M059J (cell line): ENCODE data around the gene LDLRAD4. TPM values are rescaled to one million over a fixed set of nuclear protein-coding genes. Genes with fewer than 3 reads are reported as not detected.
A peak's percentile ranks its signal among the peaks of the same experiment; 100 is the strongest.
"Not testable (repeated sequence)": the region's sequence is repeated elsewhere in the genome, so short reads cannot be mapped to it uniquely, and the experiment has no call there.

Experiments
- DNase-seq: peaks from one replicate; pipeline ENCODE4 v3.0.0-alpha.2; 2012; ENCODE audit warnings: low read depth
- total RNA-seq: library from RNA; depleted of rRNA; stranded (reverse); fragments of >200 nt; shearing (Covaris generic); gene quantifications from 2 replicates; pipeline ENCODE4 v1.2.3, GENCODE V29; 2014

LDLRAD4 gene
- total RNA-seq, 1 experiment from 2014 or later: 1.9 TPM

DNA sequence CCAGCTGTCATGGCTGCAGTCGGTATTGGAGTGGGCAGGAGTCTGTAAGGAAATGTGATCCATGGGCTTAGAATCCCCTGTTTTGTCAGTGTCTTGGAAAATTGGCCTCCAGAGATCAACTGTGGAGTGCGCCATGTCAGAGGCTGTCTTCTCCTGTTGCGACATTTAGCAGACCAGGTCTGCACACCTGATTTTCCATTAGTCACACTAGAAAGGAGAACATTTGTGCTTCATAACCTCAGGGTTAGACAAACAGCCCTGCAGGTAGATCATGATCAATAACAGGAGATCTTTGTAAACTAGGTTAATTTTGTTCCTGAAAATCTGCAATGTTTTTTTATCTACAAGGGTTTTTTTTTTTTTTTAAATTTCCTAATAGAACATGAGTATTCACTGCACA lies 28.0 kb downstream of the LDLRAD4 start:
- no peak for DNase-seq

DNA sequence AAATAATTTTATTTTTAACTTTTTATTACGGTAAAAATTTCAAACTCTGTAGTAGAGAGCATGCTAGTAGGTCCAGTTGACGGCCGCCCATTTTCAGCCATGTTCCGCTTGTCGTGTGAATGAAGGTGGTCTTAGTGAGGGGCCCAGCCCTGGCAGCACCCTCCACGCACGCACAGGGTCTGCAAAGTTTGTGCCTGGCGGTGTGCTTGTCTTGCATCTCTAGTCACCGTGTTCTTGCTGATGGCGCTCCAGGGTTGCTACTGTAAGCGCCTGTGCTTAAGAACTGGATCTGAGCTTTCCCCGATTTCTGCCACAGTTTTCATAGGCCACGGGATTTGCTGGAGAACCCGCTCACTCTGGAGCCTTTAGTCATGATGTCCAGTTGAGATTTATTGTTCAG lies 28.9 kb downstream of the LDLRAD4 start:
- no peak for DNase-seq

DNA sequence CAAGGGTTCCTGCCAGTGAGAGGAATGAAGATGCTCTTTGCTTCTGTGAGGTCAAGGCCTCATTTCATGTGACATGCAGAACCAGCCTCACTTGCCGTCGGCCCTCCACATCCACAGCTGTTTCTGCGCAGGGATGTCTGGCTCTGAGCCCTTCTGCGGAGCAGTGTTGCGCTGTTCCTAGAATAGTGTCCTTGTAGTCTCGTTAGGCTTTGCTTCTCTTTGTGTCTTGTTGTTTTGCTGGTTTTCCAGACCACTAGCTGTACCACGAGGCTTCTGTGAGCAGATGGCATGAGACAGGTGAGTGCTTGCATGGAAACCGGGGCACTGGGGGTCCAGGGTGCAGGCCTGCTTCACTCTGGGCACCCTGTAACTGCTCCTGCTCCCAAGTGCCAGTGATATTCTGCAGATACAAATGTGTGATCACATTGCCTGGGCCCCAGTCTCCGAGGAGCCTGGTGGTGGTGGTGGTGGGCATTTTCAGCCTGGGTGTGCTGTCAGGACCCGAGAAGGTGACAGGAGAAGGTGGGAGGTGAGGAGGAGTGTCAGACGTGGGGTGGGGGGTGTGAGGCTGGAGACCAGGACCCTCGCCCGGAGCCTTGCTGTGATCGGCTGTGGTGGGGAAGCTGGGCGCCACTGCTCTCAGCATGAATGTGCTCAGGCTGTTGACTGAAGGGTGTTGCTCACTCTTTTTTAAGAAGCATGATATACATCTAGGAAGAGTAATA lies 34.3 kb downstream of the LDLRAD4 start:
- no peak for DNase-seq

DNA sequence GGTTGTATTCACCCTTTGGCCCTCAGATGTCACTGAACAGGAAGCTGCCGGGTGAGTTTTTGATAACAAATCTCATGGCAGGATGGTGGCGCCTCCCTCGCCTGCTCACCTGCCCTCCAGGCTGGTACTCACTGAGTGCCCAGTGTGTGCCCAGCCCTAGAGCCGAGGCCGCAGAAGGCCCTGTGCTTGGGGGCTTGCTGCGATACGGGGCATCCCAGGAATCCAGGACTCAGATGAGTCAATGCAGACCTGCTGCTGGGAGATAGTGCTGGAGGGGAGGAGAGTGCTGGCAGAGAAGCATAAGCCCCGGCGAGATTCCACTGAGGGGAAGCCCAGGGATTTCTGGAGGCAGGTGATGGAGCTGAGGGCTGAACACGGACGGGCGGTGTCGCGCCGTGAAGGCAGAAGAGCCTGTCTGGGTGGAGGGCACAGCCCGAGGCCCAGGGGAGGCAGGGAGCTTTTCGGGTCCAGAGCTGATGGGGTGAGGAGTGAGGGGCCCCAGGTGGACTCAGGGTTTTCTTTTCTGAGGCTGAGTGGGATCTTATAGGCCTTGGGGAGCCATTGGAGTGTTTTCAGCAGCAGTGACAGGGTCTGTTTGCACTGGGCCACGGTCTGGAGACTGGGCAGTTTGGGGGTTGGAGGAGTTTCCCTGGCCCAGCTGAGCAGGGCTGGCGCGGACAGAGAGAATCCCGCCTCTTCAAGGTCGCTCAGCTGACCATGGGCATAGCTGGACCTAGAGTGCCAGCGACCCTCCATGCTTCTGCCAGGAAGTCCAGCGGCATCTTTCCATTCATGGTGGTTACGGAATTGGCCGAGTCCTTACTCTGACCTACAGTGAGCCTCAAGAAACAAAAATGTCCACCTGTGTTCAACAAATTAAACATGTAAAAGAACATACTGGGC lies 35.5 kb downstream of the LDLRAD4 start:
- DNase-seq: no peak

DNA sequence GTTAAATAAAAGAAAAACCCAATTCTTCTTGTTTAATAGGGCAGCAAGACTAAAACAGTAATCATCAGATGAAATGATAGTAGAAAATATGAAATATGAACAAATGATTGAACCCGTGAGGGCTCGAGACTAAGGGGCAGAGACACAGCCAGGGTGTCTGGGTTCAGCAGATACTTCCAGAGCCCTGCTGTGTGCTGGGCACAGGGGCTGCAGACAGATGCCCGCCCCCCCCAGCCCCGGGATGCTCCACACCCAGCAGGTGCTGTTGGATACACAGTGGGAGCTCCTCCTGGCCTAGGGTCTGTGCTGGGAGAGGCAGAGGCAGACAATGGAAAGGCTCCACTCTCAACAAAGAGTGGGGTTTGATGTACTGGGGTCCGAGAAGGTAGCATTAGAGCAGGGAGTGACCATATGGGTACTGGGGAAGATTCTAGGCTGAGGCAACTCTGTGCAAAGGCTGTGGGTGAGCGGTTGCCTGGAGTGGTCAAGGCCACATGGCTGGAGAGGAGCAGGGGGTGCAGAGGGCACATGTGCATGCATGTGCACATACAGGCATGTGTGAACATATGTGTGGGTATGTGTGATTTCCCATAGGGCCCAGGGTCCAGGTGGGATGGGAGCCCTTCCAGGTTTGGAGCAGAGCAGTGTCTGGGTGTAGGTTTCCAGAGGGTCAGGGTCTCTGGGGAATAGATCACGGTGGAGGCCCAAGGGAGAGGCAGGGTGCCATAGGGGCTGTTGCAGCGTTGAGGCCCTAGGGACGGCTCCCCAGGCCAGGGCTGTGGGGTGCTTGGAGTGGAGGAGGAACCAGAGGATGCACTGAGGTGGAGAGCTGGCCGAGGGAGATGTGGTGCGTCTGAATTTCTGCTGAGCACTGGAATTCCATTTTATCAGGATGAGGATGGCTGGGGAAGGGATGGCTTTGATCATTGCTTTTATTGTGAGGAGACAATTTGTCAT lies 36.7 kb downstream of the LDLRAD4 start:
- DNase-seq: no peak

DNA sequence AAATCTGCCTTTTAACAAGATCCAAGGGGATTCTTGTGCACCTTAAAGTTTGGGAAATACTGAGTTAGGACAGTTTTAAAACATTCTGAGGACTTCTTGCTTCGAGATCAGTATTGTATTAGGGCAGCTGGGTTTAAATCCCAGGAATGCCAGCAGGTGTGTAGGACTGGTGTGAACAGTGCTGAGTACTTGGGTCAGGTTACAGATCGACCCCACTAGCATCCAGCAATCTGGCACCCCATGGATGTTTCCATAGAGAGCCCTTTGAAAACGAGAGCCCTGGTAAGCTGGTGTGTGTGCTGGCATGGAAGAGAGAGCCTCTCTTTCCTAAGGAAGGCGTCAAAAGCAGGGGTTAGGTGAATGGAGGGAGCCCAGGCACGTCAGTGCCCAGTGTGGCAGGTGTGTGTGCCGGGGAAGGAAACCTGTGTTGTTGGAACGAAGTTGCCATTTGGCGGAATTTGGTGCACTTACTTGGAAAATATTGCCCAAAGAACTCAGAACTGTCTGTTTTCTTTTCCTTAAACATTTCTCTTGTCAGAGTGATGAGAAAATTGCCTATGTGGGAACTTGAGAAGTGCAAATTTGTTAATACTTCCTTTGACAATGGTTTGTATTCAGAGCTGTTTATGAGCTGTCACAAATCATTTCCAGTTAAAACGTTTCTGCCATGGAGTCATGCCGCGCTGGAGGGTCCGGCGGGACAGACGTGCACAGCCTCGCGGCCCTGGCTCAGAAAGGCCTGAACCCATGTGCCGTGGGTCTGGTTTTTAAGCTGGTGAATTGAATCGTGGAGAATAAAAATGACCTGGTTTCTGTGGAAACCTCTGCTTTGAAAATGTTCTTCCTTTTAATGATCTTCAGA lies 38.1 kb downstream of the LDLRAD4 start:
- no peak for DNase-seq

DNA sequence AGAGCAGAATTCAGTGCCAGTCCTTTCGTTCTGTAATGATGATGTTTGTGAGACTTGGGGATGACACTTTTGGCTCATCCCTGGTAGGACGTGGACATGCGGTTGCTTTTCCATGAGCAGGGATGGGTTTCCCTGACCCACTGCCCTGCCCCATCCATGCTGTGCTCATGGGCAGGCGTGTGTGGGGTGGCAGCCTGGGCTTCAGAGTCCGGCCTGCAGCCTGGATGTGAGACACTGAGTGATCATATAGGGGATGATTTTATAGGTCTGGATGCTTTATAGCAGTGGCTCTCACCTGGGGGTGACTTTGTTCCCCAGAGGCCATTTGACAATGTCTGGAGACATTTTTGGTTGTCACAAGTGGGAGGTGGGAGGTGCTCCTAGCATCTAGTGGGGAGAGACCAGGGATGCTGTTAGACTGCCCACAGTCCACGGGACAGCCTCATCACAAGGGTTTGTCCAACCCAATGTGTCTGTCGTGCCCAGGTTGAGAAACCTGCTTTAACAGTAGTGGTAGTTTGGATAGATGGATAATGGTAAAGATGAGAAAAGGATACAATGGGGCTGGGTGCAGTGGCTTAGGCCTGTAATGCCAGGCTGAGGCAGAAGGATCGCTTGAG lies 38.9 kb downstream of the LDLRAD4 start:
- no peak for DNase-seq

DNA sequence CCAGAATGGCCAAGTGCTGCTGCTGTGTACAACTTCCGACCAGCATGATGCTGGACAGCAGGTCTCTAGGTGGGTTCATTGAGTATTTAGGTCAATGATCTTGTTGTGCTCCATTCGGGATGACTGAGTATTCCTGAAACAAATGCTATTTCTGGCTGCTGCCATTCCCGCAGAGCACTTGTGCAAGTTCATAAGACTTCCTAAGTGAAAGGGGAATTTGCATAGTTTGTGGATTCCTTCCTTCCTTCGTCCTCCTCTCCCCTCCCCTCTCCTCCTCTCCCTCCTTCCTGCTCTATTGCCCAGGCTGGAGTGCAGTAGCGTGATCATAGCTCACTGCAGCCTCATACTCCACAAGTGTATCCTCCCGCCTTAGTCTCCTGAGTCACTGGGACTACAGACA lies 40.4 kb downstream of the LDLRAD4 start:
- DNase-seq: peak; percentile 24

DNA sequence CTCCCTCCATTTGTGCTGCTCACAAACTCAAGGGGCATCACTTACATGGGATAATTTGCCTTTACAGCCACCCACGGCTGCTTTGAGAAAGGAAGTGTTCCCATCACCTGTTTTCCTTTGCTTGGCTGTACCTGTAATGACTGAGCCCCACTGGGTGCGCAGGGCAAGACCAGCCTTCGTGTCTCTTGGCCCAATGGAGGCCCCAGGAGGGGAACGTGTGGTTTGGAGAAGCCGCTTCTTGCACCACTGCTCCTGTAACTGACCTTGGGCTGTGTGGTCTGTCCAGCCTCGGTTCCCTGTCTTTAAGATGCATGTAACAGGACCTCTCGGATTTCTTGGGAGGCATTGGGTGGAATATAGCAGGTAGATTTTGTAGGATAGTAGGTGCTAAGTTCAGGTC lies 41.1 kb downstream of the LDLRAD4 start:
- DNase-seq: no peak

DNA sequence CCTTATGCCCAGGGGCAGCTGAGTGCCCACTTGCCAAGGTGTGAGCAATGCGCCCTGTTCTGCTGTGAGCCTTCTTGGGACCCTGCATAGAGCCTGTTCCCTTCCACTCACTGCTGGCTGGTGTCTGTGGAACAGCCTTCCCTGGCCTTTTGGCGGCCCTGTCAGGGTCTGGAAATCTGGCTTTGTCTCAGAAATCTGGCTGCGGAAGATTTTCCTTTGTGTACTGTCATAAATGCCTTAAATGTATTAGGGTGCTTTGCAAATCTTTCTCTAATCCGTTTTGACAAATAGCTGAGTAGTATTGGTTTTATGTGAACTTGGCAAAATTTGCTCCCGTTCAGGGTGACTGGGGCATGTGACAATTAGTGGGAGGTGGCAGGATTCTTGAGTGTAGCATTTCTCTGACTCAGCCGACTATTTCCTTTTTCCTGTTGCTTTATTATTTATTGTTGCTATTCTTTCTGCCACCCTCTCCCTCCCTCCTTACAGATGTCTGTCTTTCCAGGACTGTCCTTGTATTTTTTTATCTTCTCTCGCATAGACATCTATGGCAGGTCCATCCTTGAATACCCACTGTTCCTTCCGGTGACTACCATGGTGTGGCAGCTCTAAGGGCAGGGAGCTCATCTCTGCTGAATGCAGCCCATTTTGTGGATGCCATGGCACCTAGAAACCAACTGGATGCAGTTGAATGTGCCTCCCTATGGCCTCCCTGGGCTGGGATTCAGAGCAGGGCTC lies 41.8 kb downstream of the LDLRAD4 start:
- peak; percentile 51 for DNase-seq

DNA sequence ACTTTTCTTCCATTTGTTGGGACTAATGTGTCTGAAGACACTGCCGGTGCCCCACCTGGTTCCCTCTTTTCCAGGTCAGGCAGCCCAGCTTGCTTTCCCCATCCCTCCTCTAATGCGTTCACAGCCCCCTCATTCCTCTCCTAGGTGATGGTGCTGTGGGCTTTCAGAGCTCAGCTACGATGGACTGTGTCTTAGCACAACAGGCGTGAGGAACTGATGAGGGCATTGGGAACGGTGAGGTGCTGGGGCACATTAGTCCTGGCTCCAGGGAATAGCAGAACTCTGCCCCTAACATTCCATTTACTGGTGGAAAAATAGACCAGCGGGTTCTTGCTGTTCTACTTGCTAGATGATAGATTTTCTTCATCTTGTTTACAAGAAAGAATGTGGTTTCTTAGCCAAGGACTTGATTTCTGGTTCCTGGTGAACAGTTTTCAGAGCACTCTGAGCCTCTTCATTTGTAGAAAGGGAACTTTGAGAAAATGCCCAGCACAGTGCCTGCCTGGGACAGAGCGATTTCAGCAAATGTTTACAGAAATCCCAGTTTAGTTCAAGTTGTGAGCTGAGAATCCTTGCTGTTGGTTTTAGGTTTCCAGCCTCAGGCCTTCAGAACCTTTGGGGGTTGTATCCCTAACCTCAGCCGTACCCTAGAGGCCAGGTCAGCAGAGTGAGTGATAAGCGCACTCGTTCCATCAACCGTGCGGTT lies 42.5 kb downstream of the LDLRAD4 start:
- DNase-seq: no peak

DNA sequence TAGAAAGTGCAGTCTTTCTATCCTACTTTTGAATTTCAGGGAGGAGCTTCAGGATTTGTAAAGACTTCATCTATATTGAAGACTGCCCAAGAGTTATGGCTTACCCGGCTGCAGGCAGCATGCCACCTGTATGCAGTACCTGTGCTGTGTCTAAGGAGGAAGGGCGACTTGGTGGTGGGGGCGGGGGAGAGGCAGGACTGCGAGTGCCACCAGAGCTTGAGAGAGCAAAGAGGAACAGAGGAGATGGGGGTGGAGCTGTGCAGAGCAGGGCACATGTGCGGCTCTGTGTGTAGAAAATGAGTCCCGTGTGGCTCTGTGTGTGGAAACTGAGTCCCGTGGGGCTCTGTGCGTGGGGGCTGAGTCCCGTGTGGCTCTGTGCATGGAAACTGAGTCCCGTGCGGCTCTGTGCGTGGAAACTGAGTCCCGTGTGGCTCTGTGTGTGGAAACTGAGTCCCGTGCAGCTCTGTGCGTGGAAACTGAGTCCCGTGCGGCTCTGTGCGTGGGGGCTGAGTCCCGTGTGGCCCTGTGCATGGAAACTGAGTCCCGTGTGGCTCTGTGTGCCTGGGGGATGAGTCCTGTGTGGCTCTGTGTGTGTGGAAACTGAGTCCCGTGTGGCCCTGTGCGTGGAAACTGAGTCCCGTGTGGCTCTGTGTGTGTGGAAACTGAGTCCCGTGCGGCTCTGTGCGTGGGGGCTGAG lies 43.2 kb downstream of the LDLRAD4 start:
- DNase-seq: no peak

DNA sequence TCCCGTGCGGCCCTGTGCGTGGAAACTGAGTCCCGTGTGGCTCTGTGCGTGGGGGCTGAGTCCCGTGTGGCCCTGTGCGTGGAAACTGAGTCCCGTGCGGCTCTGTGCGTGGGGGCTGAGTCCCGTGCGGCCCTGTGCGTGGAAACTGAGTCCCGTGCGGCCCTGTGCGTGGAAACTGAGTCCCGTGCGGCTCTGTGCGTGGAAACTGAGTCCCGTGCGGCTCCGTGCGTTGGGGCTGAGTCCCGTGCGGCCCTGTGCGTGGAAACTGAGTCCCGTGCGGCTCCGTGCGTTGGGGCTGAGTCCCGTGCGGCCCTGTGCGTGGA lies 43.8 kb downstream of the LDLRAD4 start:
- not testable (repeated sequence) for DNase-seq

DNA sequence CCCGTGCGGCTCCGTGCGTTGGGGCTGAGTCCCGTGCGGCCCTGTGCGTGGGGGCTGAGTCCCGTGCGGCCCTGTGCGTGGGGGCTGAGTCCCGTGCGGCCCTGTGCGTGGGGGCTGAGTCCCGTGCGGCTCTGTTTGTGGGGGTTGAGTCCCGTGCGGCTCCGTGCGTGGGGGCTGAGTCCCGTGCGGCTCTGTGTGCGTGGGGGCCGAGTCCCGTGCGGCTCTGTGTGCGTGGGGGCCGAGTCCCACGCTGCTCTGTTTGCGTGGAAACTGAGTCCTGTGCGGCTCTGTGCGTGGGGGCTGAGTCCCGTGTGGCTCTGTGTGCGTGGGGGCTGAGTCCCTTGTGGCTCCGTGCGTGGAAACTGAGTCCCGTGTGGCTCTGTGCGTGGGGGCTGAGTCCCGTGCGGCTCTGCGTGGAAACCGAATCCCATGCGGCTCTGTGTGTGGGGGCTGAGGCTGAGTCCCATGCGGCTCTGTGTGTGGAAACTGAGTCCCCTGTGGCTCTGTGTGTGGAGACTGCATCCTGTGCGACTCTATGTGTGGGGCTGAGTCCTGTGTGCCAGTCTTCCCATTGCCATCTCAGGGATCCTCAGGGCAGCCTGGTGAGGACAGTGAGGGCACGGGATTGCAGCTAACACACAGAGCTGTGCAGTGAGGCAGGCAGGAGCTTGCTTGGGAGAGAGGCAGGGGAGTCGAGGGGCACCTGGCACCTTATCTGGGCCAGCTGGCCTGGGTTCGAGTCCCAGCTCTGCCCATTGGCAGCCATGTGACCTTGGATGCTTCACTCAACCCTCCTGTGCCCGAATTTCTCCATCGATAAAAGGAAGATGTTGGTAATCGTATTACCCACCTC lies 44.5 kb downstream of the LDLRAD4 start:
- DNase-seq: no peak

DNA sequence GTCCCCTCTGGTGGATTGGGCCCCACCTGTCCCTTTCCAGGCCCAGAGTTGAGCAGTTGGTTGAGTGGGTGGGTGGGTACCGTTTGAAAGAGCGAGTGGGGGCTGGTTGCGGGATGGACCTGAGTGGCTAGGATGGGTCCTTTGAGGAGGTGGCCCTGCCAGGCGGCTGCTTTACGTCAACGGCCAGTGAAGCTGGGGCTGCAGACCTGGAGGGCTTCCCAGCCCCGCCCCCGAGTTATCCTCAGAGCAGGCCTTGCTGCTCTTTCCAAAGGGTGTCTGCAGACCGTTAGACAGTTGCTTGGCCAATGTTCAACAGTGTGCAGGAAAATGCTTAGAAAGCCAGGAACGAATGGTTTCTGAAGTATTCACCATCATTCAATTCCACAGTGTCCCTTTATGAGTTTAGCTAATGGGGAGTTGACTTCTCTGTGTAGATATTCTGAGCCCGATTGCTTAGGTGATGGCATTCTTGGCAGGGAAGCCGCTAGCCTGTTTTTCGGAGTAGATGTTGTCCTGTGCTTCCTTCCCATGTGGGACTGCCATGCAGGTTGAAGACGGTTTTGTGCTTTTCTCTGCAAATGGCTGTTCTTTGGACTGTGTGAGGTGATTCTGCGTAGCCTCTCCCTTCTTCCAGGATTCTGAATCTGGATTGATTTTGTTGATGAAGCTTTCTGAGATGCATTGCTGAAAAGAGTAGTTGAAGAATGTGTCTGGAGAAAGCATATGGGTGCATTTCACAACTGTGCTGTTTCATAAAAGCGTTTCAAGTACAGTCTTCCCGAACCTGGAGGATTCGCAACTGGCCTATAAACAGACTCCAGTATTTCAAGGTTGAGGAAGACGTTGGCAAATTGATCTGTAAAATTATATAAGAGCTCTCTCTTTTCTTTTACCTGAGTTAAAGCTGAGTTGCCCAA lies 45.8 kb downstream of the LDLRAD4 start:
- no peak for DNase-seq
